HG02678 (cell line): ENCODE data around the gene SBF1.

Experiments used
- ATAC-seq: cut with Tn5 transposase; IDR thresholded peaks from one replicate; pipeline ENCODE4 v1.9.1; 2021; ENCODE audit warnings: mild to moderate bottlenecking, moderate library complexity; ENCODE audit not compliant: unreplicated experiment

Gene SBF1

GRCh38 chr22:50506611-50507420 lies 32.0 kb upstream of the SBF1 start:
- ATAC-seq: peak; percentile 2

- ATAC-seq: no peak
Observed at GRCh38 chr22:50505776-50506610, 31.2 kb upstream of the SBF1 start.

- ATAC-seq: no peak
Observed at GRCh38 chr22:50505276-50505775, 30.5 kb upstream of the SBF1 start.

DNA sequence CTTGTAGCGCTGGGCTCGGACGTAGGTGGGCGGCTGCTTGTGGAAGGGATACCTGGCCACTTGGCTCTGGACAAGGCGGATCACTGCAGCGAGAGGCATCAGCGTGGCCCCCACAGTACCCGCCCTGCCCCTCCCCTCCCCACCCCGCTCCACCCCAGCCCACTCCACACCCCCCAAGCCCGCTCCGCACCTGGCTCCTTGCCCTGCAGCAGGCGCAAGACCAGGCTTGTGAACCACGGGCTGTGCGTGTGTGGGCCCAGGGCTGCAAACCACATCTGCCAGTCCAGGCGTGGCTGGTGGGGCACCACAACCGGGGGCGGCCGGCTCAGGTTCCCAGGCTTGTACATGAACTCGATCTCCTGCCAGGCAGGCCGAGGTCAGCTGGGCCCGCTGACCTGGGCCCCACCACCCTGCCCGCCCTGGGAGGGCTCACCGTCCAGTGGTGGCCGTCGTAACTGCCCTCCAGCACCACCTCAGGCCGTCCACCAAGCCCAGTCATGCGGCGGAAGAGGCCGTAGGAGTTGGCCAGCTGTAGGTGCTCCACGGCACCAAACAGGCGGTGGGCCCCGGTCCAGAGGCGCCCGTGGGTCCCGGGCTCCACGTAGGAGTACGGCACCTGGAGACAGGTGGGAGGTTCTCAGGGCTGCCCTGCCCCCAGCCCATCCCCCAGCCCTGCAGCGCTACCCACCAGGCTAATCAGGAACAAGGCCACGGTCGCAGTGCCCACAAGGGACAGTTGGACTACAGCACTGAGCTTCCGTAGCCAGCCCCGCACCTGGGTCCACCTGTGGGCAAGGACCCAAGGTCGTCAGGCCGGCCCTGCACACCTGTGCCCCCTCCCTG lies 29.8 kb upstream of the SBF1 start:
- ATAC-seq: no peak

DNA sequence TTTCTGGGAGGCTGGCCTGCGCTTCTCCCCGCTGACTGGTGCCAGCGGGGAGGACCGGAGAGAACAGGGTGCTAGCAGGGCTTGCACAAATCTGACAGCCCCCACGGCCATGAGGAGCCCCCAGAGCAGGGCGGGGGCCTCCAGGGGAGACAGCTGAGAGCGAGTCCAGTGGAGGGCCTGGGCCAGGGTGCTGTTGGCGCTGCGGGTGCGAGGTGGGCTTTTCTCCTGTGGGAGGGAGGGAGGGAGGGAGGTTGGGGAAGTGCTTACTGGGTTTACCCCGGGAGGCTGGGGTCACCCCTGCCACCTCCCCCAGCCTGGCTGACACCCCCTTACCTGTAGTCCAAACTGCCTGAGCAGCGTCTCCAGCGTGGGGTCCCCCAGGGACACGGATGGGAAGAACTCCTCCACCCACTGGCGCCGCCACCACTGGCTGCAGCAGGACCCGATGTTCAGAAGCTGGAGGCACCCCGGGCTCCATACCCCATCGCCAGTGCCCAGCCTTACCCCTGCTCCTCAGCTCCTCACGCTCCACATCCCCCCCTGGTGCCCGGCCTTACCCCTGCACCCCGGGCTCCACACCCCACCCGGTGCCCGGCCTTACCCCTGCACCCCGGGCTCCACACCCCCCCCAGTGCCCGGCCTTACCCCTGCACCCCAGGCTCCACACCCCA lies 28.8 kb upstream of the SBF1 start:
- ATAC-seq: no peak

GRCh38 chr22:50502628-50503474 lies 28.0 kb upstream of the SBF1 start:
- no peak for ATAC-seq

GRCh38 chr22:50502096-50502495 lies 27.3 kb upstream of the SBF1 start:
- no peak for ATAC-seq

- ATAC-seq: no peak
Observed at GRCh38 chr22:50500452-50500851, 25.6 kb upstream of the SBF1 start.

DNA sequence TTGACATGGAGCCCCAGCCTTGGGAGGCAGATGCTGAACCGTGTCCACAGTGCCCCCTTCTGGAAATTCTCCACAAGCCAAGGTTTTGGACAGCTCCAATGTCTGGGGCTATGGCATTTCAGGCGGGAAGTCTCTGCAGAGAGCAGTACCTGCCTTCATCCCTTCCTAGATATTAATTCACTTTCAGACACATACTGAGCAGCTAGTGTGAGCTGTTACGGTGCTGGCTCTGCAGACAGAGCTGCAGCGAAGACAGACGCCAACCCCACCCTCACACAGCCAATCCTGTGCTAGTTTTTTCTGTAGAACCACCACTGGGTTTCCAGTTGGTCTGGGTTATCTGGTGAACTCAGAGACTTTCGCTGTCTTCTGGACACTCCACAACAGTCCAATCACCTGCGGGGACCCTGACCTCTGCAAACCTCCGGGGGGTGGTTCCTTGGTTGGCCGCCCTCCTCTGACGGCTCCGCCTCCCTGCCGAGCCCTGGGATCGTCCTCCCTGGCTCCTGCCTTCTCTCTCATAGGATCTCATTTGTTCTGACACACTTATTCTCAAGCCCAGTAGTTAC lies 23.6 kb upstream of the SBF1 start:
- ATAC-seq: no peak

GRCh38 chr22:50497093-50497492 lies 22.3 kb upstream of the SBF1 start:
- ATAC-seq: no peak

- ATAC-seq: no peak
Observed at GRCh38 chr22:50490531-50491308, 15.9 kb upstream of the SBF1 start.

DNA sequence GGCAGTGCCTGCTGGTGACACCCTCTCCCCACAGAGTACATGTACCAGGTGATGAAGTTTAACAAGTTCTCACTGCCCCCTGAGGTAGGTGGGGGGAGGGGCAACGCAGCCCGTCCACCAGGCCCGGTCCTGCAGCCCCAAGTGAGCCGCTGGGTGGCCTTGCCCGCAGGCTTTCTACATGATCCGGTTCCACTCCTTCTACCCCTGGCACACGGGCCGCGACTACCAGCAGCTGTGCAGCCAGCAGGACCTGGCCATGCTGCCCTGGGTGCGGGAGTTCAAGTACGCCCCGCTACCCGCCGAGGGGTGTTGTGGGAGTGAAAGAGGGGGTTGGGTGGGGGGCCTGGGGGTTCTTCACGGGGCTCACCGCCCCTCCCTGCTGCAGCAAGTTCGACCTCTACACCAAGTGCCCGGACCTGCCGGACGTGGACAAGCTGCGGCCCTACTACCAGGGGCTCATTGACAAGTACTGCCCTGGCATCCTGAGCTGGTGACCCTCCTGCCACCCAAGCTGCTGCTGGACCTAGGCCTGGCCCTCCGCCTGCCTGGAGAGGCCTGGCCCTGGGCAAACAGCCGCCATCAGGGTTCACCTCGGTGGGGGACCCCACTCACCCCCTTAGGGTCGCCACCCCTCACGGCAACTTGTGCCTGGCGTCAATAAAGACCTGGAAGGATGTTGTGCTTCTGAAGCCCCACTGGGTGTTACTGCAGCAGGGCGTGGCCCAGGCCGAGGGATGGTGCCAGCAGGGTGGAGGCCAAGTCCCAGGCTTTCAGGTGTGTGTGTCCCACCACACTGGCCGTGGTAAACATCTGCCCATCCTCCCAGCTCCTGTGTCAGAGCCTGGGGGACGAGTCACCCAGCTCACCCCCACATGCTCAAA lies 14.8 kb upstream of the SBF1 start:
- no peak for ATAC-seq

DNA sequence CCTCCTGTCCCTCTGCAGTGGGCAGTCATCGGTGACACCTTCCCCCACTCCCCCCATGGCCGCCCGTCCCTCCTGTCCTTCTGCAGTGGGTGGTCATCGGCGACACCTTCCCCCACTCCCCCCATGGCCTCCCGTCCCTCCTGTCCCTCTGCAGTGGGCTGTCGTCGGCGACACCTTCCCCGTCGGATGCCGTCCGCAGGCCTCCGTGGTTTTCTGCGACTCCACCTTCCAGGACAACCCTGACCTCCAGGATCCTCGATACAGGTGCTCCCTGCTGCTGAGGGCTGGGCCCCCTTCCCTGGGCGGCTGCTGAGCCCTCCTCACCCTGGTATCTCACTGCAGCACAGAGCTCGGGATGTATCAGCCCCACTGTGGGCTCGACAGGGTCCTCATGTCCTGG lies 14.1 kb upstream of the SBF1 start:
- ATAC-seq: no peak

GRCh38 chr22:50488006-50488677 lies 13.3 kb upstream of the SBF1 start:
- ATAC-seq: no peak

- ATAC-seq: no peak
Observed at GRCh38 chr22:50487290-50488005, 12.6 kb upstream of the SBF1 start.

DNA sequence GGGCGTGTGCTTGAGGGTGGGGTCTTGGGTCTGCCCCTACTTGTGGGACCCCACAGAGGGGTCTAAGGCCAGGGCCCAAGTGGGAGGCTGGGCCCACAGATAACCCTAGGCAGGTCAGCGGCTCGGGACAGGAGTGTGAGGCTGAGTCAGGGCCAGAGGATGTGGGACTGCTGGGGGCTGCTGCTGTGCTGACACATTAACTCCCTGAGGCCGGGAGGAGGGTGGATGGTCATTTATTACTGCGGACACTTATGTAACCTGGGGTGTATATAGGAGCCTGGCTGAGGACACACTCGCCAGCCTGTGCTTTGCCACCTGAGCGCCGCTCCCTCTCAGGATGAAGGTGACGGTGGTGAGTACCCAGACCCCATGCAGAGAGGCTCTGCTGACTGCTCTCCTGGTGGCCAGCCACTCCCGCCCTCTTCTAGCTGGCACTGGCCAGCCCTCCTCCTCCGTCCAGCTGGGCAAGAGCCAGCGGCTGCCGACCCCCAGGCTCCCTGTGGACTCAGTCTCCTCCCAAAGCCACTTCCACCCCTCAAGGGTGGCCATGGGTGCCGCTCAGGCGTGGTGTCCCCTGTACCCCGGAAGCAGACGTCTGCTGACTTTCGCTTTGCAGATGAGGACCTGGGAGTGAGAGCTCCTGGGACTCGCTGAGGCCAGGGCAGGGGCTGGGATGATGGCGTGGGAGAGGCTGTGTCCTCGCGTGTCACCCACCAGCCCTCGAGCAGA lies 11.9 kb upstream of the SBF1 start, which contains the start of gene MIOX:
Gene MIOX (plus strand): TSS at position 299 of the 729 bp plus-strand sequence. CDS start 39 bp downstream, at position 338.
- ATAC-seq: no peak
